HepG2 (cell line): ENCODE data around the gene CTU2. TPM values are rescaled to one million over a fixed set of nuclear protein-coding genes. Genes with fewer than 3 reads are reported as not detected.

Experiments used
- ELF3 ChIP-seq: IDR thresholded peaks from 2 replicates; pipeline ENCODE4 v1.6.1; 2016; ENCODE audit warnings: missing genetic modification reagents, missing compliant biosample characterization
- GLMP ChIP-seq: sonication (generic); formaldehyde crosslinking; IDR thresholded peaks from 2 replicates; pipeline ENCODE4 v1.9.0; 2021; ENCODE audit warnings: missing genetic modification reagents, mild to moderate bottlenecking, borderline replicate concordance
- HMGXB4 ChIP-seq, 2 experiments: sonication (generic) in 1 of 2; formaldehyde crosslinking in 1 of 2; IDR thresholded peaks; 2 replicates each; pipeline versions ENCODE4 v1.4.0 to v1.6.1; 2018 to 2020; ENCODE audit warnings: missing genetic modification reagents in 2 of 2, borderline replicate concordance in 1 of 2, low read depth in 1 of 2, mild to moderate bottlenecking in 1 of 2, missing biosample characterization in 1 of 2
- IRF9 ChIP-seq: sonication (generic); formaldehyde crosslinking; IDR thresholded peaks from 2 replicates; pipeline ENCODE4 v1.8.0; 2022; ENCODE audit warnings: missing genetic modification reagents, mild to moderate bottlenecking, borderline replicate concordance
- KLF13 ChIP-seq: sonication (generic); formaldehyde crosslinking; IDR thresholded peaks from 2 replicates; pipeline ENCODE4 v1.4.0; 2020; ENCODE audit warnings: mild to moderate bottlenecking, missing genetic modification reagents
- NFATC3 ChIP-seq: sonication (generic); formaldehyde crosslinking; IDR thresholded peaks from 2 replicates; pipeline ENCODE4 v1.5.1; 2020; ENCODE audit warnings: mild to moderate bottlenecking, missing genetic modification reagents
- PATZ1 ChIP-seq: sonication (generic); formaldehyde crosslinking; IDR thresholded peaks from 2 replicates; pipeline ENCODE4 v1.4.0; 2020; ENCODE audit warnings: missing genetic modification reagents
- PHB2 ChIP-seq: fragments of 450-650 bp; IDR thresholded peaks from 2 replicates; pipeline ENCODE4 v1.6.1; 2018; ENCODE audit not compliant: partially characterized antibody
- SP1 ChIP-seq, 2 experiments: fragments of 450-650 bp in 1 of 2; sonication (generic) in 1 of 2; formaldehyde crosslinking in 1 of 2; IDR thresholded peaks; 2 replicates each; pipeline versions ENCODE4 v1.4.0 to v1.6.1; 2016 to 2020; ENCODE audit warnings: missing genetic modification reagents in 1 of 2
- SYNCRIP ChIP-seq: fragments of 200-400 bp; formaldehyde crosslinking; IDR thresholded peaks from 2 replicates; pipeline ENCODE4 v1.6.1; 2018; ENCODE audit warnings: mild to moderate bottlenecking, low read depth, low read length; ENCODE audit not compliant: insufficient read depth
- TEAD3 ChIP-seq: optimal IDR thresholded peaks from 2 replicates; pipeline ENCODE3; 2016; ENCODE audit warnings: borderline replicate concordance
- ZBTB25 ChIP-seq: IDR thresholded peaks from 2 replicates; pipeline ENCODE4 v1.6.1; 2018; ENCODE audit warnings: missing genetic modification reagents
- ZNF121 ChIP-seq: sonication (generic); formaldehyde crosslinking; IDR thresholded peaks from 2 replicates; pipeline ENCODE4 v1.5.0; 2020; ENCODE audit warnings: mild to moderate bottlenecking, missing genetic modification reagents
- ZNF143 ChIP-seq: sonication (generic); formaldehyde crosslinking; IDR thresholded peaks from 2 replicates; pipeline ENCODE4 v1.4.0; 2020; ENCODE audit warnings: missing genetic modification reagents
- ZNF24 ChIP-seq: fragments of 450-650 bp; IDR thresholded peaks from 2 replicates; pipeline ENCODE4 v1.6.1; 2017; ENCODE audit warnings: antibody characterized with exemption, mild to moderate bottlenecking
- ZNF292 ChIP-seq: sonication (generic); formaldehyde crosslinking; IDR thresholded peaks from 2 replicates; pipeline ENCODE4 v1.8.1; 2022; ENCODE audit warnings: mild to moderate bottlenecking, low read depth, missing genetic modification reagents, borderline replicate concordance
- ZNF335 ChIP-seq: sonication (generic); formaldehyde crosslinking; IDR thresholded peaks from 2 replicates; pipeline ENCODE4 v1.4.0; 2020; ENCODE audit warnings: missing genetic modification reagents
- ZNF878 ChIP-seq: sonication (generic); formaldehyde crosslinking; IDR thresholded peaks from 2 replicates; pipeline ENCODE4 v1.8.1; 2023; ENCODE audit warnings: mild to moderate bottlenecking, missing genetic modification reagents, moderate library complexity
- ZUFSP ChIP-seq: sonication (generic); formaldehyde crosslinking; IDR thresholded peaks from 2 replicates; pipeline ENCODE4 v1.9.0; 2021; ENCODE audit warnings: missing genetic modification reagents, mild to moderate bottlenecking, borderline replicate concordance
- polyA plus RNA-seq, 8 experiments: library from polyadenylated mRNA; depleted of rRNA in 3 of 8; stranded (reverse) in 7 of 8; unstranded in 1 of 8; fragments of >200 nt; fragmentation: Illumina TruSeq in 4 of 8; extraction: Trizol in 4 of 8; gene quantifications; 2 replicates each; pipeline versions ENCODE4 v1.2.1 to v1.2.3, GENCODE V29; 2011 to 2016; ENCODE audit warnings: low read depth in 4 of 8, missing spikeins in 1 of 8, mixed read lengths in 1 of 8; ENCODE audit not compliant: insufficient read depth in 1 of 8
- total RNA-seq, 5 experiments: library from RNA; depleted of rRNA; stranded (reverse); fragments of >200 nt; fragmentation: Illumina TruSeq; extraction: Trizol; gene quantifications; 2 replicates each; pipeline ENCODE4 v1.2.3, GENCODE V29; 2016; ENCODE audit warnings: low read depth in 1 of 5

CTU2 gene
- total and polyA plus RNA-seq, 2 of the 13 experiments (the other 11 are each of a cell fraction or from before 2014, with no cell fraction given), result 13.3 to 21.9 TPM

GRCh38 chr16:88662843-88663606 is 43.3 kb upstream of the CTU2 start, which contains the start of gene MVD (continued):
- TF ChIP-seq ZBTB25 (CRISPR knock-in tag) (peak; percentile 35; the same call in 1 of the 2 replicates), ZNF335 (CRISPR knock-in tag) (no peak), ZNF24 (no peak), ZUFSP (CRISPR knock-in tag) (no peak), SYNCRIP (no peak), ZNF292 (CRISPR knock-in tag) (no peak), SP1 (IDR thresholded peaks at IDR 0.05) (no peak), SP1 (CRISPR knock-in tag; IDR thresholded peaks at IDR 0.05) (peak; percentile 99), ZNF143 (CRISPR knock-in tag) (peak; percentile 44; the same call in 1 of the 2 replicates), ZNF878 (no peak), IRF9 (CRISPR knock-in tag) (peak; percentile 87), KLF13 (CRISPR knock-in tag) (no peak; the same call in 1 of the 2 replicates), PHB2 (no peak), HMGXB4 (CRISPR knock-in tag; IDR thresholded peaks at IDR 0.05; ENCODE audit: borderline replicate concordance in 1 of 2, low read depth in 1 of 2) (peak; percentile 45 to 95; a peak in 3 of 4 replicates), ZNF121 (CRISPR knock-in tag) (peak; percentile 65), PATZ1 (peak; percentile 89), TEAD3 (CRISPR knock-in tag) (peak; percentile 46), ELF3 (0 out of 2 replicates have a peak, but pooled peaks have one; percentile 46), NFATC3 (CRISPR knock-in tag) (peak; percentile 96; the same call in 1 of the 2 replicates), GLMP (no peak)
